Measurements from ENCODE around the gene CNOT4. TPM values are rescaled to one million over a fixed set of nuclear protein-coding genes. Genes with fewer than 3 reads are reported as not detected.

Gene CNOT4
- total and polyA plus RNA-seq, 2 of the 8 experiments (the other 6 are each of a cell fraction or from before 2014, with no cell fraction given), result 10.9 to 25.8 TPM

- Histone ChIP-seq H2BK120ac (replicated peaks; ENCODE audit: low read depth, low read length) (no peak overlapping the region), H3K56ac (replicated peaks; ENCODE audit: insufficient read length, low read depth, low read length) (no peak overlapping the region), H3K27ac (ENCODE audit: low read depth, low read length) (no peak overlapping the region), H3K27me3 (replicated peaks in 1 of 4; ENCODE audit: control insufficient read depth in 3 of 4, extremely low read depth in 1 of 4, insufficient read depth in 3 of 4, low read length in 3 of 4) (no peaks in the 10 kb centered on the region), H3K9me3 (ENCODE audit: insufficient read depth in 2 of 2, low read depth in 1 of 2, low read length in 1 of 2) (no peaks in the 10 kb centered on the region), H3K23ac (ENCODE audit: insufficient read length) (no peak overlapping the region), H3K23me2 (ENCODE audit: low read depth, low read length) (no peaks in the 10 kb centered on the region), H4K5ac (ENCODE audit: insufficient read length, low read depth, low read length) (no peak overlapping the region), H4K91ac (replicated peaks; ENCODE audit: insufficient read length, low read length) (no peak overlapping the region), H4K8ac (ENCODE audit: extremely low read depth, insufficient read depth, low read length) (no peak overlapping the region), H3K4me2 (ENCODE audit: insufficient read depth in 1 of 2, low read depth in 2 of 2, low read length in 2 of 2) (no peak overlapping the region), H2BK12ac (ENCODE audit: low read depth, low read length) (no peak overlapping the region), H2BK5ac (ENCODE audit: low read depth, low read length) (no peak overlapping the region), H2AK5ac (ENCODE audit: low read depth, low read length) (no peak overlapping the region), H3K14ac (ENCODE audit: insufficient read length) (no peak overlapping the region), H3K9ac (replicated peaks in 1 of 4; ENCODE audit: extremely low read depth in 1 of 4, low read depth in 3 of 4, low read length in 3 of 4) (no peak overlapping the region), H2BK20ac (ENCODE audit: low read length) (no peak overlapping the region), H3K18ac (ENCODE audit: extremely low read depth, low read length) (no peak overlapping the region), H3K4me1 (replicated peaks in 1 of 4; ENCODE audit: control insufficient read depth in 3 of 4, insufficient read depth in 4 of 4, low read length in 3 of 4) (no peaks in the 10 kb centered on the region), H3K79me2 (ENCODE audit: control insufficient read depth in 1 of 2, insufficient read depth in 2 of 2, low read length in 2 of 2) (no peaks in the 10 kb centered on the region), H2BK15ac (ENCODE audit: low read length) (no peak overlapping the region), H3K79me1 (ENCODE audit: low read depth, low read length) (no peaks in the 10 kb centered on the region), H4K20me1 (replicated peaks in 1 of 2; ENCODE audit: control insufficient read depth in 1 of 2, insufficient read depth in 2 of 2, low read length in 2 of 2) (no peaks in the 10 kb centered on the region), H3K4me3 (ENCODE audit: extremely low read depth in 1 of 4, insufficient read depth in 2 of 4, low read depth in 3 of 4, low read length in 4 of 4) (no peak overlapping the region), H3K4ac (replicated peaks; ENCODE audit: insufficient read length, low read depth, low read length) (no peak overlapping the region), H2AFZ (ENCODE audit: low read length) (no peak overlapping the region), H3K36me3 (ENCODE audit: control insufficient read depth in 2 of 4, insufficient read depth in 4 of 4, low read length in 3 of 4) (no peaks in the 10 kb centered on the region)
- FAIRE-seq, result no peak
- ChIA-PET POLR2A (ENCODE audit: partially characterized antibody) (no interaction called here), CTCF (ENCODE audit: partially characterized antibody) (interaction anchor here (0.8 to 7.1 kb wide), 7 partner anchors 15 to 620 kb away, joined by 3 to 42 read pairs (median 4); no protein-coding TSS in a partner anchor)
- no peak for DNase-seq (ENCODE audit: low read depth in 1 of 2, low spot score in 2 of 2)
- TF ChIP-seq KDM1A (IDR thresholded peaks at IDR 0.05; ENCODE audit: borderline replicate concordance, low read length), result no peak
- WGBS, 2 experiments (ENCODE audit: extremely low coverage in 1 of 2, insufficient coverage in 1 of 2, insufficient read length in 1 of 2, insufficient replicate concordance in 2 of 2, low coverage in 1 of 2, low lambda C conversion rate in 2 of 2, missing lambda C conversion rate in 1 of 2), result 93% methylated on average over 9 of the region's 10 CpGs; no CpG with 5 or more reads in 1 of the 2 experiments
Observed at GRCh38 chr7:135313971-135314370, 195.9 kb downstream of the CNOT4 start.

Other genes with a start within 250 kb of the CNOT4 start
- 199 and 216 TPM in 2 replicates for gene NUP205, start 47.8 kb upstream of the CNOT4 start, total RNA-seq (2021; fragmentation: NEBNext Ultra II Directional; extraction: Animal tissue kit (Norgen Biotek cat#: 25700))
- 99.7 and 148 TPM in 2 replicates for gene NUP205, start 47.8 kb upstream of the CNOT4 start, polyA plus RNA-seq (2011; rRNA removed)
- gene STMP1, start 152.4 kb upstream of the CNOT4 start, total RNA-seq (2021; fragmentation: NEBNext Ultra II Directional; extraction: Animal tissue kit (Norgen Biotek cat#: 25700)), result 36.7 and 36.9 TPM in 2 replicates
- gene STMP1, start 152.4 kb upstream of the CNOT4 start, polyA plus RNA-seq (2011; rRNA removed), result 14.3 and 22.7 TPM in 2 replicates
- 3.7 and 3.9 TPM in 2 replicates for gene SLC13A4, start 218.1 kb upstream of the CNOT4 start, total RNA-seq (2021; fragmentation: NEBNext Ultra II Directional; extraction: Animal tissue kit (Norgen Biotek cat#: 25700))
- gene SLC13A4, start 218.1 kb upstream of the CNOT4 start, polyA plus RNA-seq (2011; rRNA removed), result 5.9 and 7.5 TPM in 2 replicates
- not detected in 2 replicates for gene FAM180A, start 238.7 kb upstream of the CNOT4 start, total RNA-seq (2021; fragmentation: NEBNext Ultra II Directional; extraction: Animal tissue kit (Norgen Biotek cat#: 25700))
- gene FAM180A, start 238.7 kb upstream of the CNOT4 start, polyA plus RNA-seq (2011; rRNA removed), result not detected in 2 replicates